IPS-11a (cell line): ENCODE data around the gene PTTG2.
"Not testable (repeated sequence)": the region's sequence is repeated elsewhere in the genome, so short reads cannot be mapped to it uniquely, and the experiment has no call there.

Experiments used
- H3K4me3 ChIP-seq: one replicate; pipeline ENCODE4 v1.5.1; 2013; ENCODE audit warnings: low read depth, low read length, control low read depth

PTTG2 gene

GRCh38 chr4:37953620-37954293, 6.4 kb upstream of the PTTG2 start:
- H3K4me3 ChIP-seq, result no peak overlapping the region

DNA sequence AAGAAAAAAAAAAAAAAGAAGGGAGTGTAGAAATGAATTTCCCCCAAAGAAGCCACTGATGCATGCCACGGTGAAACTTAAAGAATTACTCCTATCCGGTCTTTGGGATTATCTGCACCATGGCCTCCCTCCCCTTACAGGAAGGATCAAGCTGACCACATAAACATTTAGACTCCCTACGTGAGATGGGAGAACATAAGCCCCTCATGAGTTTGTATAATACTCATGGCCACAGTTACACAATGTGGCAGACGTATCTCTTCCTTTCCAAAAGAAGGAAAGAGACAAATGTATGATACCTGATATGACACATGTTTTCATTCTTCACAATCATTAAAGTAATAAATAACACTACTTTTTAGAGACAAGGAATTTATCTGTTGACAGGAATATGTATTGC, 3.3 kb upstream of the PTTG2 start:
- no peak overlapping the region for H3K4me3 ChIP-seq

GRCh38 chr4:37958932-37959331, 1.3 kb upstream of the PTTG2 start:
- no peak overlapping the region for H3K4me3 ChIP-seq

DNA sequence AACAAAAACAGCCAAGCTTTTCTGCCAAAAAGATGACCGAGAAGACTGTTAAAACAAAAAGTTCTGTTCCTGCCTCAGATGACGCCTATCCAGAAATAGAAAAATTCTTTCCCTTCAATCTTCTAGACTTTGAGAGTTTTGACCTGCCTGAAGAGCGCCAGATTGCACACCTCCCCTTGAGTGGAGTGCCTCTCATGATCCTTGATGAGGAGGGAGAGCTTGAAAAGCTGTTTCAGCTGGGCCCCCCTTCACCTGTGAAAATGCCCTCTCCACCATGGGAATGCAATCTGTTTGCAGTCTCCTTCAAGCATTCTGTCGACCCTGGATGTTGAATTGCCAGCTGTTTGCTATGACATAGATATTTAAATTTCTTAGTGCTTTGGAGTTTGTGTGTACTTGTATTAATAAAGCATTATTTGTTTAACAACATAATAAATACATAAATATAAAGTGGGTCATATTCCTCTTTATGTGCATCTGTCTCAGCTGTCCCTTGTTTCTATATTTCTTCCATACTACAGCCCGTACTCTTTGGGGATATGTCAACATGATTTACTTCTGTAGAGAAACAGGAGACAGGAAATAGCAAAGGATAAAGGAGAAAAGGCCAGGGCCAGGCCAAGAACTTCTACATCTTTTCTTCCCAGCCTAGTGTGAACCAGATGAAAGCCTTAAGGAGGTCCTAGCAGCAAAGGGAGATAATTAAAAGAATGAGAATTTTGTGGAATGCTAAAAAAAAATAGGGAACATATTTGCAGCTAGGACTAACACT, 667 bp downstream of the PTTG2 start:
- no peak overlapping the region for H3K4me3 ChIP-seq

- H3K4me3 ChIP-seq, result no peak overlapping the region
These were observed 4.7 kb downstream of the PTTG2 start for GRCh38 chr4:37964734-37965457.

DNA sequence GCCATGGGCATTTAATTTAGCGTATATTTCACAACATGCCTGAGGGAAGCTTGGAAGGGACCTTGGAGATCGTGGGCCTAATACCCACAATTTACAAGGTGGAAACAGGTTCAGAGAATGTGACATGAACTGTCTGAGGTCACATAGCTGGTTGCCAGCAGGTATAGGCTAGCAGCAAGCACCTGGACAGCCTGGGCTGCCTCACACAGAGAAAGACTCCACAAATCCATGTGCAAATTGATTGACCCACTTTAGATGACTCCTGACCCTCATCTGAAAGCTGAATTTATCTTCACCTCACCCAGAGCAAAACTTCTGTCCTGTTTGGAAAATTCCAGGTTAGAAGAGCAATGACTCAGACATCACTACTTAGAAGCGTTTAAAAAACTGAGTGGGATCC, 5.8 kb downstream of the PTTG2 start:
- H3K4me3 ChIP-seq, result no peak overlapping the region

GRCh38 chr4:37967736-37968135, 7.5 kb downstream of the PTTG2 start:
- no peak overlapping the region for H3K4me3 ChIP-seq

DNA sequence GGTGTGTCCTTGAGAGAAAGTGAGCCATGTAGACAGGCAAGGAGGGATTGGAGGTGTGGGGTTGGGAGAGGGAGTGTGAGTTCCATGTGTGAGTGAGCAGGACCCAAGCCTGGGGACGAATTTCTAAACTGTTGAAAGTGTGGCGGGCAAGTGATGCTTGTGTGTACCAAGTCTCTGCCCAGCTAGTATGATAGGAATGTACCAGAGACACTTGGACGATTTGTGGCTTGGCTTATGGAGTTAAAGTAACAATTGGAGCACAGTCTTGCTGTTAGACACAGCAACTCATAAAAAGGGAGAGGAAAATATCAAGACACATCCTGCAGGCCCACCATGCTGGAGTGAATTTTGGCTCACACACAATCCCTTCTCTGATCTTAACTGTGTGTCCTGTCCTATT, 8.5 kb downstream of the PTTG2 start:
- no peak overlapping the region for H3K4me3 ChIP-seq

GRCh38 chr4:37970702-37971101, 10.5 kb downstream of the PTTG2 start:
- no peak overlapping the region for H3K4me3 ChIP-seq

GRCh38 chr4:37971202-37971601, 11.0 kb downstream of the PTTG2 start:
- H3K4me3 ChIP-seq, result no peak overlapping the region

- H3K4me3 ChIP-seq, result no peak overlapping the region
These were observed 13.2 kb downstream of the PTTG2 start for GRCh38 chr4:37973441-37973840.

DNA sequence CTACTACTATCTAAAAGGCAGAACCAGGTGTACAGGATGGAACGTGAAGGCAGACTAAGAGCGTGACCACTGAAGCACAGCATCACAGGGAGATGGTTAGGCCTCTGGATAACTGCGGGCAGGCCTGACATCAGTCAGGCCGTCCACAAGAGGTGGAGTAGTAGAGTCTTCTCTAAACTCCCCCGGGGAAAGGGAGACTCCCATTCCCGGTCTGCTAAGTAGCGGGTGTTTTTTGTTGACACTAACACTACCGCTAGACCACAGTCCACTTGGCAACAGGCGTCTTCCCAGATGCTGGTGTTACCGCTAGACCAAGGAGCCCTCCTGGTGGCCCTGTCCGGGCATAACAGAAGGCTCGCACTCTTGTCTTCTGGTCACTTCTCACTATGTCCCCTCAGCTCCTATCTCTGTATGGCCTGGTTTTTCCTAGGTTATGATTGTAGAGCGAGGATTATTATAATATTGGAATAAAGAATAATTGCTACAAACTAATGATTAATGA, 15.2 kb downstream of the PTTG2 start:
- H3K4me3 ChIP-seq, result not testable (repeated sequence)

GRCh38 chr4:37976507-37976906, 16.3 kb downstream of the PTTG2 start:
- peak overlapping the region; percentile 15 for H3K4me3 ChIP-seq

DNA sequence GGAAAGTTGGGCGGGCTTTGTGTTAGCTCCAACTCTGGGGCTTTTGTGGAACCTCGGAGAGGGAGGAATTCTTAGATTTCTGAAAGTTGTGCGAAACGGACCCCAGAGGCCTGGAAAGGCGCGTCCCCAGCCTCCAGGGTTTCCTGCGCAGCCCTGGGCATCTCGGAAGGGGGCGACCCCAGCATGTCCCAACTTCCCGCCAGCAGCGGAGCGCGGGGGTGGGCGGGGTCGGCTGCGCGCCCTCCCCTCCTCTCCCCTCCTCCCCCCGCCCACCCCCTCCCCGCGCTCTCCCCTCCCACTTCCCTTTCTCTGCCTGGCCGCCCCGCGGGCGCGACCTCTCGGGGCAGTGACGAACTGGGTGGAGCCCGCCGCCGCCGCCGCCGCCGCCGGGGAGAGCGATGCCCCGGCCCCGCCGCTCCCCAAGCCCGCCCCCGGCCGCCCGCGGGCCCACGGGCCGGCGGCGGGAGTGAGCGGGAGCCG, 16.8 kb downstream of the PTTG2 start:
- peak overlapping the region; percentile 63 for H3K4me3 ChIP-seq

DNA sequence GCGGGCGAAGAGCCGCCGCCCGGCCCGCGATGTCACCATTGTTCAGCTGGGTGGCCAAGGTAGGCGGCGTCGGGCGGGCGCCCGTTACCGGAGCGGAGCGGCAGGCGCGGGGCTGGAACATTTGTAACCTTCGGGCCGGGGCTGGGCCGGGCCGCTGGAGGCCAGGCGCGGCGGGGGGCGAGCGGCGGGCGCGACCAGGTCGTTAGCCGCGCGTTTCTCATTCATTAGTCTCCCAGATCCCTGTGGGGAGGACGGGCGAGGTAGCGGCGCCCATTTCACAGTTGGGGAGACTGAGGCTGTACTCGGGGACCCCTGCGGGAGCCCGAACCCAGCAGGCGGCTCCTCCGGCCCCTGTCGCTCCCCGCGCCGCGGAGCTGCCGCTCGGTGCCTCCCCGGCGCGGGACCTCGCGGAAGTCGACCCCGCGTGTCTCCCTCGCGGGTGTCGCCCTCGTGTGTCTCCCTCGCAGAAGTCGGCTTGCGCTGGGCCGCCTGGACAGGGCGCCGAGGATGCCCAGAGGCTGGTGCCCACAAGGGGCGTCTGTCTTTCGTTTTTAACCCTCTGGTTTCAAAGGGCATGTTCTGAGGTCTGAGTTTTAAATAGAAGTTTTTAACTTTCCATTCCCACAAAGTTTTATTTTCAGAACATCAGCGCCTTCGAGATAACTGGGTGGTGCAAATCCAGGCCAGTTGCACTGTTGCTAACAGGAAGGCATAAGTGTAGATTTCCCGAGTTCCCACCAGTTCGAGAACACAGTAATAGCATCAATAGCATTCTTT, 17.5 kb downstream of the PTTG2 start:
- peak overlapping the region; percentile 63 for H3K4me3 ChIP-seq

DNA sequence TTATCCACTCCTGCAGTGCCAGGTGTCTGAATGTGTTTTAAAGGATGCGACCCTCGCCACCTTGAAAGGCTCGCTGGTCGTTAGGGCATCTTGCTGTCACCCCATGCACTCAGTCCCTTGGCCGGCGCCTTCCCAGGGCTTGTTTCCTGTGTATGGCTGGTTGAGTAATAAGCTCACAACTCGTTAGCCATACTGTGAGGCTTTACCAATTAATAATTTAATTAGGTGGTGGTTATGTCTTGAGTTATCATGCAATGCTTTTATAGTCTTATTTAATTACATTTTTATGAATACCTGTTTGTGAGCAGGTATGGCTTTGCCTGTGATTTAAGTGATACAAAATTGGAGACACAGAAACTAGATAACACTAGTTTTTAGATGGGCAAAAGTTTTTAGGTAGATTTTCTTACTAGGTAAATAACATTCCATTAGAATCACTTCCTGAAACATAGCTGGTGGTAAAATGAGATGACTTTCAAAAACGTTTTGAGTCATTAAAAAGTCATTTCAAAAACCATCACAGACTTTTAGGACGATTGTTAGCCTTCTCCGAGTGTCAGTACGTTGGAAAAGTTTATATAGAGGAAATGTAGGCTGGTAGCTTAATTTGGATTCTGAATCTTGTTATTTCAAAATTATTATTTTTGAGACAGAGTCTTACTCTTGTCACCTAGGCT, 18.2 kb downstream of the PTTG2 start:
- peak overlapping the region; percentile 63 for H3K4me3 ChIP-seq

DNA sequence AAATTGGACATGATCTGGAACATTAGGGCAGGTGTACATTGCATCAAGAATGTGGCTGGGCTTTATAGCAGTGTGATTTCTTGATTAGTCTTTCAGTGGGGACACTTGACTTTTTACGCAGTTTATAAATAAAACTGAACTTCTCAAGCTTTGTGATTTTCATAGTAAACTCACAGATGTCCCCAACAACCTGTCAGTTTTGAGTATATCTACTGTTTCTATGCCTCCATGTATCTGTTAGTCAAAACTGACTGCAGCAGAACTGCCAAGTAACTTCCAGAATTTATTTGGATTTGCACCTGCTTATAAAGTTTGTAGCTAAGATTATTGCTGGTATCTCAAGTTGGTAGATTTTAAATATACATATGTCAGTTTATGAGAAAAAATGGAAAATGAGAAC, 20.0 kb downstream of the PTTG2 start:
- no peak overlapping the region for H3K4me3 ChIP-seq

GRCh38 chr4:37981425-37981824, 21.2 kb downstream of the PTTG2 start:
- no peak overlapping the region for H3K4me3 ChIP-seq

- H3K4me3 ChIP-seq, result no peak overlapping the region
These were observed 21.9 kb downstream of the PTTG2 start for GRCh38 chr4:37981844-37982720.
